HG02571 (cell line): ENCODE results near the gene ZNF624.

ENCODE experiments used
- ATAC-seq: cut with Tn5 transposase; IDR thresholded peaks from one replicate; pipeline ENCODE4 v1.9.1; 2021; ENCODE audit warnings: mild to moderate bottlenecking, moderate library complexity; ENCODE audit not compliant: unreplicated experiment

ZNF624 gene

DNA sequence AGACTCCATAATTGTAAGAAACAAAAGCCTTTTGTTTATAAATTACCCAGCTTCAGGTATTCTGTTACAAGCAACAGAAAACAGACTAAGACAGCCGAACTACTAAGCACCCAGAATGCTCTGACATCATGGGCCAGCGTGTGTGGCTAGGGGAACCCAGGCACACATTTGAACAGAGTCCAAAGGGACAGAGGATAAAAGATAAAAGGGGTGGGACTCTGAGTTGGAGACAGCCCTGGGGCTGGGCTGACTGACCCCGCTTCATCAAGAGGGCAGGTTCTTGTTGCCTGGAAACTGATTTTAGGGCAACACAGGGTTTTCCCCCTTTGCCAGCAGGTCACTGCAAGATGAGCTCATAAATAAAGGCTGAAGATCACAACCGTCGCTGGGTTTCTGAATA lies 54.1 kb downstream of the ZNF624 start:
- ATAC-seq = no peak

DNA sequence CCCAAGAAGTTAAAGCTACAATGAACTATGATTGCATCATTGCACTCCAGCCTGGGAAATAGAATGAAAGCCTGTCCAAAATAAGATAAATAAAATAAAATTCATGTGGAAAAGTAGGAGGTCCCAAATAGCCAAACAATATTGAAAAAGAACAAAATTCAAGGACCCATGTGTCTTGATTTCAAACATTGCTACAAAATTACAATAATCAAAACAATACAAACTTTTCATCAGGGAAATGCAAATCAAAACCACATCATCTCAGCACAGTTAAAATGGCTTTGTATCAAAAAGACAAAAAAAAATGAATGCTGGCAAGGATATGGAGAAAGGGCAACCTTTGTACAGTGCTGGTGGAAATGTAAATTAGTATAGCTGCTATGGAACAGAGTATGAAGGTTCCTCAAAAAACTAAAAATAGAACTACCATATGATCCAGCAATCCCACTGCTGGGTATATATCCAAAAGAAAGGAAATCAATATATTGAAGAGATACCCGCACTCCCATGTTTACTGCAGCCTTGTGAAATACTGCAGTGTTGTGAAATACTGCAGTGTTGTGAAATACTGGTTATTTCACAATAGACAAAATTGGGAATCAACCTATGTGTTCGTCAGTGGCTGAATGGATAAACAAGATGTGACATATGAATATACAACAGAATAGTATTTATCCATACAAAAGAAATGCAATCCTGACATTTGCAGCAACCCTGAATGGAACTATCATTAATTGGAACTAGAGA lies 60.1 kb downstream of the ZNF624 start:
- no peak for ATAC-seq

DNA sequence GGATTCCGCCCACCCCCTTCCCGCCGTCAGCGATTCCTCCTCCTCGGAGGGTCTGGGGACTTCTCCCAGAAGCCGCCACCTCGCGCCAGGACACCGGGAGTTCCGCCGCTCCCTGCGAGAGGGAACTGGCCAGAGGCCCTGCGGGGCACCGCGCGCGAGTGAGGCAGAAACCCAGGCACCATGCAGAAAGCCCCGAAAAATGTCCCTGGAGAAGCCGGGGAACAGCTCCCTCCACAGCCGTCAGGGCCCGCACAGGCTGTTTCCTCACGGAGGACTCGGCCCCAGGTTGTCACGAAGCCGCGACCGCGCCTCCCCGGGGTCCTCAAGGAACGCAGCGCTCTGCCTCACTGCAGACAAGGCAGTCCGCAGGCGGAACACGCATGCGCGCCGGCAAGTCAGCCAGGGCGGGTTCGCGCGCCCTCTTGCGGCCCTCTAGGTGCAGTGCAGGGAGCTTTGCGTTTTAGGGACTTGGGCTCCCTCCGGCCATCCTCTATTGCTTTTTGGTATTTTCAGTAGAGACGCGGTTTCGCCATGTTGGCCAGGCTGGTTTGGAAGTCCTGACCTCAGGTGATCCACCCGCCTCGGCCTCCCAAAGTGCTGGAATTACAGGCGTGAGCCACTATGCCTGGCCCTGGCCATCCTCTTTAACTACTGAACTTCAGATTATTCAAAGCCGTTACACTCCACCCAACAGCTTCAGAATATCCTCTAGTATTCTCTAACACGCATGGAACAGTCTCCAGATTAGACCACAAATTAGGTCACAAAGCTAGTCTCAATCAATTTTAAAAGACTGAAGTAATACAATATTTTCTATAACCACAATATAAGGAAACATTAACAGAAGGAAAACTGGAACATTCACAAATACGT lies 64.3 kb downstream of the ZNF624 start:
- ATAC-seq = no peak

DNA sequence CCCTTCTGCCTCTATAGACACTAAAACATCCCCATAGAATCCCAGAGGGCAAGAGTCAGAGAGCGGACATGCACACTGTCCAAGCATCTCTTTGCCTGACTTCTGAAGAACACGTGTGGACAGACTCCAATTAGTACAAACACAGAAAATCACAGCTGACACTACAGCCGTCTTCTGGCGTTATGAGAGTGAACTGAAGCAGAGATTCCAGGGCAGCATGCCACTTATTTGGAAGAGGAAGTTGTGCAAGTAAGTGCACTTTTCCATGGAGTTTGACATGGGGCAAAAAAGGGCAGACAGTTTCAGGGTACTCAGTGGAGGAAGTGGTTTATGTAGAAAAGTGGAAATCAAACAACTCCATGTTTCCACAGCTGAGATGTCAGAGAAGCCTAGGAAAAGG lies 67.9 kb downstream of the ZNF624 start:
- ATAC-seq = no peak

DNA sequence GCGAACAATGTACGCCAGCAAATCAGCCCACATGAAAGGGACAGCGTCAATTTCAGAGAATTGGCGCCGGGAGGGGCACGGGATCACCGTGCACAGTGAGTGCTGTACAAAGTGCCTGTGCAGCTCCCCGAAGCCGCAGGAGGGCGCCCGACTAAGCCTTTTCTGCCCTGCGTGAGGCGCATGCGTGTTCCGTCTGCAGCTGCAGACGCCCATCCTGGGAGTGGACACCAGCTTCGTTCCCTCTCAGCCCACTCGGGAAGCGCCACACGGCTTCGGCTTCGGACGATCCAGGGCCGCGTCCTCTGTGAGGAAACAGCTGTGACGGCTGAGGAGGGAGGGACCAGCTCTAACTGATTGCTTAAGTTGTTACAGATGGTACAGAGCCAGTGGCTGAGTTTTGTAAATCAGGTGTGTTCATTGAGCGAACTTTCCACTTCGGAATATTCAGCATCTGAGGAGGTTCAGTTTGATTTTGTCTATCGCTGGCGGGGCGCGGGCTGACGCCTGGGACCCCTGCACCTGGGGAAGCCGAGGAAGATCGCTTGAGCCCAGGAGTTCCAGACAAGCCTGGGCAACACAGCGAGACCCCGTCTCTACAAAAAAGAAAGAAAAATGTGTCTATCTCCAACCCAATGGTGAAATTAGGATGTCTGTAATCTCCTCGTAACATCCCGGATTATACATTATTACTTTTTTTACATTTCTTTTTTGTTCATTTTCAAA lies 69.2 kb downstream of the ZNF624 start:
- ATAC-seq = no peak

DNA sequence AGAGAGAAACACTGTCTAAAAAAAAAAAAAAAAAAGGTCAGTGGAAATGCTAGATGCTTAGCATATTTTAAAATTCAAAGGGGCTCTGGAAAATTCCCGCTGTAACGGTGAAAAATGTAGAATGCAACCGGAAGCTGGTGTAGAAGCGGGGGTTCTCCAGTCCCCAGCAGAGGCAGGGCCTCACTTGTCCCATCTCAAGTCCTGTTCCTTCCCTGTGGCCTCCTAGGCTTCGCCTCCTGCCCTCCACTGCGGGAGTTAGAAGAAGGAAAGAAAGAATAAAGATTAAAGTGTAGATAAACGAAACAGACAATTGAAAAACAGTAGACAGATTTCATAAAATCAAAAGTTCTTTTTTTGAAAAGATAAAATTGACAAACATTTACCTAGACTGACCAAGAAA lies 69.9 kb downstream of the ZNF624 start:
- no peak for ATAC-seq

DNA sequence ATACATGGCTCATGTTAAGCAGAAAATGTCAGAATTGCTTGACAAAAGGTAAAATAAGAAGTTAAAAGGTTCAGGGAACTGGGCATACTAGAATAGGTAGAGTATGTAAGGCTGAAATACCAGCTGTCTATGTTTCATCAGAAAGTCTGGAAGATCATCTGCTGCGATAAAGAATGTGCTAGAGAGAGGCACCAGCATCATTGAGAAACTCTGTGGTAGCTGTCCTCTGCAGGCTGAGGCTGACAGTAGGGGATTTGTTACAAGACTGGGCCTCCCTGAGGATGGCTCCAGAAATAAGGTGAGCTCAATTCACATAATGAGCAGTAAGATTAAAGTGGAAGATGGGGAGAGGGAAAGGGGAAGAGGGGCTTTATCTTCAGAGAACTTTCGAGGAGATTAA lies 80.2 kb downstream of the ZNF624 start:
- ATAC-seq = no peak
